DOHH2 (cell line): ENCODE measurements around the gene DIDO1.

Experiments used
- H3F3A ChIP-seq: fragments of 200-600 bp; sonication (generic), shearing (Covaris generic); 2 replicates; pipeline ENCODE4 v1.6.0; 2016; ENCODE audit warnings: antibody characterized with exemption, mild to moderate bottlenecking; ENCODE audit not compliant: control insufficient read depth, insufficient read depth
- H3K27ac ChIP-seq: fragments of 200-600 bp; sonication (generic); 2 replicates; pipeline ENCODE4 v1.5.1; 2014; ENCODE audit warnings: low read depth, mild to moderate bottlenecking, low read length, moderate library complexity
- H3K27me3 ChIP-seq: fragments of 200-600 bp; sonication (generic); 2 replicates; pipeline ENCODE4 v1.6.1; 2014; ENCODE audit warnings: mild to moderate bottlenecking, low read length, mixed read lengths; ENCODE audit not compliant: control insufficient read depth
- H3K36me3 ChIP-seq: fragments of 200-600 bp; sonication (generic); 2 replicates; pipeline ENCODE4 v1.6.1; 2014; ENCODE audit warnings: mild to moderate bottlenecking, low read length, moderate library complexity, mixed read lengths; ENCODE audit not compliant: control insufficient read depth
- H3K4me1 ChIP-seq: fragments of 200-600 bp; sonication (generic); 2 replicates; pipeline ENCODE4 v1.6.1; 2014; ENCODE audit warnings: mild to moderate bottlenecking, low read length, mixed read lengths; ENCODE audit not compliant: control insufficient read depth
- H3K4me2 ChIP-seq: fragments of 200-600 bp; sonication (generic); 2 replicates; pipeline ENCODE4 v1.6.0; 2014; ENCODE audit warnings: mild to moderate bottlenecking, low read length, moderate library complexity
- H3K4me3 ChIP-seq: fragments of 200-600 bp; sonication (generic); 2 replicates; pipeline ENCODE4 v1.5.1; 2014; ENCODE audit warnings: mild to moderate bottlenecking, low read length, mixed read lengths
- H3K79me2 ChIP-seq: fragments of 200-600 bp; sonication (generic); 2 replicates; pipeline ENCODE4 v1.6.1; 2014; ENCODE audit warnings: mild to moderate bottlenecking, low read length, mixed read lengths; ENCODE audit not compliant: control insufficient read depth
- H3K9me2 ChIP-seq: fragments of 200-600 bp; sonication (generic); replicated peaks from 2 replicates; pipeline ENCODE4 v1.6.1; 2014; ENCODE audit warnings: mild to moderate bottlenecking, low read length, mixed read lengths; ENCODE audit not compliant: control insufficient read depth
- H3K9me3 ChIP-seq: fragments of 200-600 bp; sonication (generic); 2 replicates; pipeline ENCODE4 v1.6.1; 2014; ENCODE audit warnings: antibody characterized with exemption, low read length, mixed read lengths; ENCODE audit not compliant: control insufficient read depth, insufficient read depth
- H4K20me1 ChIP-seq: fragments of 200-600 bp; sonication (generic); 2 replicates; pipeline ENCODE4 v1.6.0; 2014; ENCODE audit warnings: low read depth, mild to moderate bottlenecking, antibody characterized with exemption, low read length, moderate library complexity; ENCODE audit not compliant: control insufficient read depth, insufficient read depth
- CTCF ChIP-seq: fragments of 200-600 bp; sonication (generic); IDR thresholded peaks from one replicate; pipeline ENCODE4 v1.5.1; 2014; ENCODE audit warnings: antibody characterized with exemption, mild to moderate bottlenecking, low read depth, low read length; ENCODE audit not compliant: poor library complexity, severe bottlenecking
- EZH2phosphoT487 ChIP-seq: fragments of 200-600 bp; sonication (generic); IDR thresholded peaks from 2 replicates; pipeline ENCODE4 v1.6.1; 2017; ENCODE audit warnings: borderline replicate concordance, mild to moderate bottlenecking, antibody characterized with exemption, low read length, moderate library complexity, mixed read lengths

DIDO1 gene

GRCh38 chr20:62965363-62965771, 39.1 kb upstream of the DIDO1 start:
- no peak overlapping the region for H3K27ac ChIP-seq
- H3K36me3 ChIP-seq = peaks cover 47% of the 10 kb centered on the region
- no peaks in the 10 kb centered on the region for H3K9me2 ChIP-seq
- no peak for TF ChIP-seq EZH2phosphoT487
- TF ChIP-seq CTCF = no peak
- H3K27me3 ChIP-seq = no peaks in the 10 kb centered on the region
- H3K4me3 ChIP-seq = no peak overlapping the region
- H3K4me2 ChIP-seq = no peak overlapping the region
- H3K79me2 ChIP-seq = no peaks in the 10 kb centered on the region
- H3K9me3 ChIP-seq = no peaks in the 10 kb centered on the region
- 0 out of 2 replicates have a peak, but pooled peaks cover 4% of the 10 kb centered on the region for H3F3A ChIP-seq
- no peaks in the 10 kb centered on the region for H3K4me1 ChIP-seq
- no peaks in the 10 kb centered on the region; the same call in 1 of the 2 replicates for H4K20me1 ChIP-seq

GRCh38 chr20:62964700-62965099, 38.4 kb upstream of the DIDO1 start:
- Histone ChIP-seq H3K79me2 (no peaks in the 10 kb centered on the region), H3K9me3 (no peaks in the 10 kb centered on the region), H3F3A (0 out of 2 replicates have a peak, but pooled peaks cover 4% of the 10 kb centered on the region), H3K4me1 (no peaks in the 10 kb centered on the region), H3K4me2 (no peak overlapping the region), H3K27ac (no peak overlapping the region), H3K9me2 (no peaks in the 10 kb centered on the region), H3K27me3 (no peaks in the 10 kb centered on the region), H3K4me3 (no peak overlapping the region), H4K20me1 (no peaks in the 10 kb centered on the region; the same call in 1 of the 2 replicates), H3K36me3 (peaks cover 53% of the 10 kb centered on the region)
- TF ChIP-seq CTCF (no peak), EZH2phosphoT487 (no peak)

- Histone ChIP-seq H3K36me3 (peaks cover 60% of the 10 kb centered on the region), H3K79me2 (no peaks in the 10 kb centered on the region), H3K9me2 (no peaks in the 10 kb centered on the region), H3K4me1 (no peaks in the 10 kb centered on the region), H3K4me3 (no peak overlapping the region), H3K27ac (no peak overlapping the region), H3K9me3 (no peaks in the 10 kb centered on the region), H3K27me3 (no peaks in the 10 kb centered on the region), H3F3A (0 out of 2 replicates have a peak, but pooled peaks cover 4% of the 10 kb centered on the region), H4K20me1 (no peaks in the 10 kb centered on the region; the same call in 1 of the 2 replicates), H3K4me2 (no peak overlapping the region)
- TF ChIP-seq CTCF (no peak), EZH2phosphoT487 (no peak)
Observed at GRCh38 chr20:62963614-62964397, 37.5 kb upstream of the DIDO1 start.
